Activated CD4-positive, alpha-beta memory T cell treated with anti-CD3 and anti-CD28 coated beads for 36 hours (primary cell): Measurements from ENCODE around the gene KANSL1. TPM values are rescaled to one million over a fixed set of nuclear protein-coding genes. Genes with fewer than 3 reads are reported as not detected.
"Not testable (repeated sequence)": the region's sequence is repeated elsewhere in the genome, so short reads cannot be mapped to it uniquely, and the experiment has no call there.

ENCODE experiments used
- CTCF ChIA-PET: fragments of 350-600 bp; sonication (Branson Sonifier 250); formaldehyde crosslinking; loops from one replicate; lab custom pipeline; 2021; ENCODE audit warnings: antibody characterized with exemption, inconsistent platforms; lab: Charles Lee
- POLR2A ChIA-PET: fragments of 350-600 bp; sonication (Branson Sonifier 250); formaldehyde crosslinking; loops from one replicate; lab custom pipeline; 2021; ENCODE audit warnings: antibody characterized with exemption; lab: Charles Lee
- DNase-seq: peaks from one replicate; pipeline ENCODE4 v3.0.0-alpha.2; 2020
- H3K27ac Mint-ChIP-seq: one replicate; pipeline ENCODE4 v1.8.0; 2021; ENCODE audit warnings: mixed read lengths
- H3K27me3 Mint-ChIP-seq: one replicate; pipeline ENCODE4 v1.8.0; 2021; ENCODE audit warnings: mixed read lengths
- H3K36me3 Mint-ChIP-seq: one replicate; pipeline ENCODE4 v1.8.0; 2021; ENCODE audit warnings: mixed read lengths
- H3K4me1 Mint-ChIP-seq: one replicate; pipeline ENCODE4 v1.8.0; 2021; ENCODE audit warnings: low read depth, mixed read lengths
- H3K4me3 Mint-ChIP-seq: one replicate; pipeline ENCODE4 v1.8.0; 2021; ENCODE audit warnings: mild to moderate bottlenecking, mixed read lengths
- H3K9me3 Mint-ChIP-seq: one replicate; pipeline ENCODE4 v1.8.0; 2021; ENCODE audit warnings: mixed read lengths
- intact Hi-C: fragments of 100-400 bp; cut with micrococcal nuclease; formaldehyde crosslinking; loops from one replicate; pipeline ENCODE4 v1.15.1; 2023
- total RNA-seq, 2 experiments: library from RNA; stranded (reverse); gene quantifications; one replicate each; pipeline ENCODE4 v1.2.3, GENCODE V29; 2021

KANSL1 gene
- total RNA-seq, 2 experiments from 2014 or later, result 57.3 to 63.8 TPM

- Mint-ChIP-seq H3K36me3 (peaks cover 14% of the 10 kb centered on the region), H3K4me1 (peaks cover 60% of the 10 kb centered on the region), H3K9me3 (no peaks in the 10 kb centered on the region), H3K4me3 (no peak overlapping the region), H3K27me3 (no peaks in the 10 kb centered on the region), H3K27ac (peak overlapping the region; percentile 65)
- ChIA-PET POLR2A (no interaction called here), CTCF (interaction anchor here (0.6 to 1.1 kb wide), 3 partner anchors 8 to 123 kb away, joined by 3 to 6 read pairs (median 3); no protein-coding TSS in a partner anchor)
- intact Hi-C loops, result no loop called here
- DNase-seq, result no peak
Observed at GRCh38 chr17:46089389-46089965, 103.8 kb downstream of the KANSL1 start.

- ChIA-PET POLR2A (interaction anchor here (0.5 to 0.6 kb wide), 2 partner anchors 45 to 100 kb away, joined by 3 to 4 read pairs; no protein-coding TSS in a partner anchor), CTCF (interaction anchor here (0.6 to 1.6 kb wide), 5 partner anchors 8 to 124 kb away, joined by 3 to 6 read pairs (median 3); no protein-coding TSS in a partner anchor)
- Mint-ChIP-seq H3K36me3 (peaks cover 14% of the 10 kb centered on the region), H3K9me3 (no peaks in the 10 kb centered on the region), H3K4me3 (no peak overlapping the region), H3K27me3 (no peaks in the 10 kb centered on the region), H3K4me1 (peaks cover 59% of the 10 kb centered on the region), H3K27ac (no peak overlapping the region)
- DNase-seq, result no peak
- intact Hi-C loops, result no loop called here
Observed at GRCh38 chr17:46088595-46088994, 104.6 kb downstream of the KANSL1 start.

GRCh38 chr17:46087871-46088270 is 105.4 kb downstream of the KANSL1 start:
- CTCF ChIA-PET, result interaction anchor here (1.0 to 1.6 kb wide), 2 partner anchors 11 to 44 kb away, joined by 3 read pairs; no protein-coding TSS in a partner anchor

GRCh38 chr17:46086821-46087220 is 106.4 kb downstream of the KANSL1 start:
- ChIA-PET CTCF (interaction anchor here (1.0 to 1.6 kb wide), 2 partner anchors 12 to 42 kb away, joined by 3 read pairs; no protein-coding TSS in a partner anchor), POLR2A (no interaction called here)
- intact Hi-C loops, result no loop called here
- Mint-ChIP-seq H3K36me3 (peaks cover 13% of the 10 kb centered on the region), H3K4me1 (peaks cover 69% of the 10 kb centered on the region), H3K27me3 (no peaks in the 10 kb centered on the region), H3K9me3 (no peaks in the 10 kb centered on the region), H3K4me3 (no peak overlapping the region), H3K27ac (no peak overlapping the region)
- no peak for DNase-seq

More at GRCh38 chr17:46087871-46088270, 105.4 kb downstream of the KANSL1 start:
- peaks cover 14% of the 10 kb centered on the region for H3K36me3 Mint-ChIP-seq
- POLR2A ChIA-PET, intact Hi-C loops, H3K27ac Mint-ChIP-seq, H3K9me3 Mint-ChIP-seq, DNase-seq, H3K27me3 Mint-ChIP-seq, H3K4me3 Mint-ChIP-seq: not testable (repeated sequence)
- peaks cover 62% of the 10 kb centered on the region for H3K4me1 Mint-ChIP-seq

GRCh38 chr17:46085522-46085921 is 107.7 kb downstream of the KANSL1 start:
- no peak overlapping the region for H3K4me3 Mint-ChIP-seq
- no peak for DNase-seq
- CTCF ChIA-PET, result no interaction called here
- no peaks in the 10 kb centered on the region for H3K27me3 Mint-ChIP-seq
- peaks cover 72% of the 10 kb centered on the region for H3K4me1 Mint-ChIP-seq
- H3K27ac Mint-ChIP-seq, result no peak overlapping the region
- POLR2A ChIA-PET, result no interaction called here
- H3K9me3 Mint-ChIP-seq, result no peaks in the 10 kb centered on the region
- H3K36me3 Mint-ChIP-seq, result peaks cover 16% of the 10 kb centered on the region
- intact Hi-C loops, result no loop called here

GRCh38 chr17:46082257-46082656 is 111.0 kb downstream of the KANSL1 start:
- peaks cover 18% of the 10 kb centered on the region for H3K36me3 Mint-ChIP-seq
- ChIA-PET CTCF (no interaction called here), POLR2A (interaction anchor here (1.2 kb wide), 1 partner anchor 63 kb away, joined by 4 read pairs; no protein-coding TSS in a partner anchor)
- no peaks in the 10 kb centered on the region for H3K9me3 Mint-ChIP-seq
- peaks cover 59% of the 10 kb centered on the region for H3K4me1 Mint-ChIP-seq
- DNase-seq, result no peak
- peak overlapping the region; percentile 12 for H3K27ac Mint-ChIP-seq
- H3K4me3 Mint-ChIP-seq, result no peak overlapping the region
- no peaks in the 10 kb centered on the region for H3K27me3 Mint-ChIP-seq
- intact Hi-C loops, result no loop called here

- DNase-seq, result no peak
- H3K4me3 Mint-ChIP-seq, result no peak overlapping the region
- peaks cover 20% of the 10 kb centered on the region for H3K36me3 Mint-ChIP-seq
- no peak overlapping the region for H3K27ac Mint-ChIP-seq
- intact Hi-C loops, result no loop called here
- no peaks in the 10 kb centered on the region for H3K9me3 Mint-ChIP-seq
- POLR2A ChIA-PET, result no interaction called here
- CTCF ChIA-PET, result interaction anchor here (0.6 kb wide), 1 partner anchor 8 kb away, joined by 3 read pairs; no protein-coding TSS in a partner anchor
- peaks cover 54% of the 10 kb centered on the region for H3K4me1 Mint-ChIP-seq
- no peaks in the 10 kb centered on the region for H3K27me3 Mint-ChIP-seq
Observed at GRCh38 chr17:46081018-46081320, 112.3 kb downstream of the KANSL1 start.

- peaks cover 55% of the 10 kb centered on the region for H3K4me1 Mint-ChIP-seq
- no peak for DNase-seq
- ChIA-PET POLR2A (no interaction called here), CTCF (interaction anchor here (0.6 kb wide), 1 partner anchor 9 kb away, joined by 3 read pairs; no protein-coding TSS in a partner anchor)
- peaks cover 23% of the 10 kb centered on the region for H3K36me3 Mint-ChIP-seq
- no peaks in the 10 kb centered on the region for H3K27me3 Mint-ChIP-seq
- H3K4me3 Mint-ChIP-seq, result no peak overlapping the region
- no peak overlapping the region for H3K27ac Mint-ChIP-seq
- intact Hi-C loops, result no loop called here
- no peaks in the 10 kb centered on the region for H3K9me3 Mint-ChIP-seq
Observed at GRCh38 chr17:46080118-46081017, 112.9 kb downstream of the KANSL1 start.

- Mint-ChIP-seq H3K4me1 (peaks cover 44% of the 10 kb centered on the region), H3K27ac (peak overlapping the region; percentile 59), H3K9me3 (no peaks in the 10 kb centered on the region), H3K4me3 (no peak overlapping the region), H3K27me3 (no peaks in the 10 kb centered on the region), H3K36me3 (peaks cover 22% of the 10 kb centered on the region)
- ChIA-PET CTCF (interaction anchor here (1.1 to 1.2 kb wide), 4 partner anchors 11 to 114 kb away, joined by 3 to 6 read pairs (median 4); partner anchors contain the start of gene KANSL1), POLR2A (interaction anchor here (0.9 kb wide), 1 partner anchor 102 kb away, joined by 3 read pairs; no protein-coding TSS in a partner anchor)
- no peak for DNase-seq
- intact Hi-C loops, result no loop called here
Observed at GRCh38 chr17:46078675-46079074, 114.6 kb downstream of the KANSL1 start.

GRCh38 chr17:46074540-46074939 is 118.7 kb downstream of the KANSL1 start:
- Mint-ChIP-seq H3K4me3 (no peak overlapping the region), H3K4me1 (peaks cover 37% of the 10 kb centered on the region), H3K27me3 (no peaks in the 10 kb centered on the region), H3K36me3 (peaks cover 16% of the 10 kb centered on the region), H3K9me3 (no peaks in the 10 kb centered on the region), H3K27ac (no peak overlapping the region)
- intact Hi-C loops, result no loop called here
- ChIA-PET POLR2A (no interaction called here), CTCF (no interaction called here)
- no peak for DNase-seq

- intact Hi-C loops, result no loop called here
- H3K9me3 Mint-ChIP-seq, result no peaks in the 10 kb centered on the region
- no peak overlapping the region for H3K4me3 Mint-ChIP-seq
- DNase-seq, result no peak
- peaks cover 29% of the 10 kb centered on the region for H3K4me1 Mint-ChIP-seq
- no peak overlapping the region for H3K27ac Mint-ChIP-seq
- peaks cover 10% of the 10 kb centered on the region for H3K36me3 Mint-ChIP-seq
- POLR2A ChIA-PET, result no interaction called here
- H3K27me3 Mint-ChIP-seq, result no peaks in the 10 kb centered on the region
- CTCF ChIA-PET, result no interaction called here
Observed at GRCh38 chr17:46072998-46073397, 120.2 kb downstream of the KANSL1 start.

GRCh38 chr17:46071796-46072195 is 121.4 kb downstream of the KANSL1 start:
- peaks cover 33% of the 10 kb centered on the region for H3K4me1 Mint-ChIP-seq
- no peak for DNase-seq
- no peaks in the 10 kb centered on the region for H3K9me3 Mint-ChIP-seq
- intact Hi-C loops, result no loop called here
- no peak overlapping the region for H3K27ac Mint-ChIP-seq
- no peaks in the 10 kb centered on the region for H3K27me3 Mint-ChIP-seq
- ChIA-PET CTCF (interaction anchor here (0.8 to 1.3 kb wide), 3 partner anchors 27 to 121 kb away, joined by 4 read pairs; partner anchors contain the start of gene KANSL1), POLR2A (no interaction called here)
- peaks cover 8% of the 10 kb centered on the region for H3K36me3 Mint-ChIP-seq
- no peak overlapping the region for H3K4me3 Mint-ChIP-seq
